ENCODE data around the gene ALOX5AP. TPM values are rescaled to one million over a fixed set of nuclear protein-coding genes. Genes with fewer than 3 reads are reported as not detected.

ALOX5AP gene
- total and polyA plus RNA-seq, 9 of the 15 experiments (the other 6 are each of a cell fraction or from before 2014, with no cell fraction given), result 0.31 TPM; not detected in 8

GRCh38 chr13:30802501-30802900 lies 67.2 kb downstream of the ALOX5AP start:
- peaks cover 5 to 37% of the 10 kb centered on the region in 2 experiments; a peak in 4 of 5 replicates for H3K27me3 ChIP-seq (ENCODE audit: control insufficient read depth in 2 of 2, insufficient read depth in 2 of 2, low read length in 2 of 2)
- peaks cover 0 to 6% of the 10 kb centered on the region in 2 experiments; a peak in 2 of 5 replicates for H3K4me1 ChIP-seq (replicated peaks in 1 of 2; ENCODE audit: control insufficient read depth in 2 of 2, insufficient read depth in 2 of 2, low read length in 2 of 2)
- TF ChIP-seq RAD51 (IDR thresholded peaks at IDR 0.05; ENCODE audit: borderline replicate concordance, low read depth) (no peak), ATF6 (CRISPR knock-in tag; IDR thresholded peaks at IDR 0.05) (no peak), ZBTB2 (IDR thresholded peaks at IDR 0.05) (no peak), SRSF3 (IDR thresholded peaks at IDR 0.05; ENCODE audit: insufficient read depth, low read length) (no peak), POLR3G (IDR thresholded peaks at IDR 0.05; ENCODE audit: extremely low read depth, insufficient read length, insufficient replicate concordance) (no peak), MCM7 (IDR thresholded peaks at IDR 0.05) (no peak), IFI16 (CRISPR knock-in tag; IDR thresholded peaks at IDR 0.05) (no peak), RBM17 (IDR thresholded peaks at IDR 0.05; ENCODE audit: borderline replicate concordance, low read depth, low read length) (no peak), GTF3C2 (IDR thresholded peaks at IDR 0.05; ENCODE audit: borderline replicate concordance, extremely low read depth, insufficient read length) (no peak), ZNF263 (CRISPR knock-in tag; IDR thresholded peaks at IDR 0.05; ENCODE audit: borderline replicate concordance) (no peak), NR2C2 (CRISPR knock-in tag; IDR thresholded peaks at IDR 0.05) (no peak), NR2C2 (tag; IDR thresholded peaks at IDR 0.05) (no peak), ZNF589 (CRISPR knock-in tag; IDR thresholded peaks at IDR 0.05; ENCODE audit: low read depth) (no peak), HIVEP1 (CRISPR knock-in tag; IDR thresholded peaks at IDR 0.05) (no peak), GATAD2A (IDR thresholded peaks at IDR 0.05) (no peak), CEBPG (CRISPR knock-in tag; IDR thresholded peaks at IDR 0.05) (no peak), CEBPG (tag; conservative IDR thresholded peaks at IDR 0.05 in 1 of 2, IDR thresholded peaks at IDR 0.05 in 1 of 2) (no peak), MCM5 (IDR thresholded peaks at IDR 0.05; ENCODE audit: low read depth) (no peak), NCOA6 (IDR thresholded peaks at IDR 0.05) (no peak)
- H3K4me2 ChIP-seq (ENCODE audit: insufficient read depth, low read length), result no peak overlapping the region
- ATAC-seq (no peak), DNase-seq (ENCODE audit: extremely low read depth in 1 of 4, low spot score in 3 of 4) (no peak), FAIRE-seq (no peak)
- H3K9me1 ChIP-seq (ENCODE audit: control insufficient read depth, insufficient read depth, low read length), result no peaks in the 10 kb centered on the region
- intact Hi-C loops (cut with micrococcal nuclease), result loop anchor here (2.0 to 5.0 kb wide), 3 partner anchors 124 to 670 kb away; no protein-coding TSS in a partner anchor
- WGBS (ENCODE audit: insufficient coverage, low coverage, missing lambda C conversion rate), result 11% methylated on average over 3 of the region's 5 CpGs
- in situ Hi-C loops (cut with MboI), result loop anchor here (10.0 kb wide), 1 partner anchor 658 kb away; no protein-coding TSS in a partner anchor
- H3K9ac ChIP-seq (ENCODE audit: insufficient read depth in 1 of 2, low read depth in 2 of 2, low read length in 2 of 2), result no peak overlapping the region
- H2AFZ ChIP-seq (ENCODE audit: low read depth, low read length), result no peak overlapping the region
- ChIA-PET CTCF (ENCODE audit: low intra/inter-chr PET ratio) (interaction anchor here (0.7 to 1.4 kb wide), 2 partner anchors 669 to 690 kb away, joined by 3 read pairs; no protein-coding TSS in a partner anchor), POLR2A (no interaction called here)
- no peaks in the 10 kb centered on the region for H3K79me2 ChIP-seq (ENCODE audit: control insufficient read depth, insufficient read depth, low read length)
- H3K9me3 ChIP-seq (replicated peaks; ENCODE audit: control insufficient read depth, insufficient read depth, low read depth, low read length), result no peaks in the 10 kb centered on the region
- H3K27ac ChIP-seq (ENCODE audit: extremely low read depth, low read depth, low read length), result no peak overlapping the region
- H3K36me3 ChIP-seq (ENCODE audit: control insufficient read depth, insufficient read depth, low read length), result no peaks in the 10 kb centered on the region
- H4K20me1 ChIP-seq (replicated peaks; ENCODE audit: control insufficient read depth, insufficient read depth, low read length), result no peaks in the 10 kb centered on the region
- H3K4me3 ChIP-seq, result no peak overlapping the region
- no TSS peak for BruUV-seq (replicated peaks)

Data from K562 (cell line).